GM18870 (cell line): ENCODE measurements around the gene PITPNB.

ENCODE experiments used
- ATAC-seq: cut with Tn5 transposase; IDR thresholded peaks from one replicate; pipeline ENCODE4 v1.9.1; 2021; ENCODE audit warnings: moderate library complexity; ENCODE audit not compliant: unreplicated experiment

PITPNB gene

GRCh38 chr22:27804470-27805297, 114.4 kb downstream of the PITPNB start:
- ATAC-seq: no peak

GRCh38 chr22:27803841-27804415, 115.1 kb downstream of the PITPNB start:
- no peak for ATAC-seq

GRCh38 chr22:27802346-27803073, 116.5 kb downstream of the PITPNB start:
- ATAC-seq: no peak
